ENCODE data around the gene NUP98. TPM values are rescaled to one million over a fixed set of nuclear protein-coding genes. Genes with fewer than 3 reads are reported as not detected.
A peak's percentile ranks its signal among the peaks of the same experiment; 100 is the strongest.

NUP98 gene
- total RNA-seq, 4 donors from 2014 or later, result 91.5 to 122 (median 115) TPM

DNA sequence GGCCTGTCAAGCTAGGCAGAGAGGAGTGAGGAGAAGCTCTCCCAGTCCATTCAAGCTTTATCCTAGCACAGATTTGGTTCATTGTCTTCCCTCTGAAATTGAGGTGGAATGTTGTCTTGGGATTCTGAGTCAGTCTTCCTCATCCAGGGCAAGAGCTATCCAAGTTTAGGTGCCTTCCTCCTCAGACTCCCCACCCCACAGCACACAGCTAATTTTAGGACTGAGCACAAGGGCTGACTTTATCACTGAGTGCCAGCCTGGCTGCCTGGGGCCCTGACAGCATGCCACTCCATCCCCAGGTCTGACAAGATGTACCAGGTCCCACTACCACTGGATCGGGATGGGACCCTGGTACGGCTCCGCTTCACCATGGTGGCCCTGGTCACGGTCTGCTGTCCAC lies 13.6 kb upstream of the NUP98 start:
- Histone ChIP-seq H3K4me3 (no peak overlapping the region), H3K27me3 (no peaks in the 10 kb centered on the region), H3K9me3 (no peaks in the 10 kb centered on the region), H3K4me1 (peaks cover 20% of the 10 kb centered on the region), H3K27ac (no peak overlapping the region), H3K36me3 (no peaks in the 10 kb centered on the region)
- TF ChIP-seq CTCF (IDR thresholded peaks at IDR 0.05) (no peak), POLR2AphosphoS5 (IDR thresholded peaks at IDR 0.05) (no peak), EP300 (IDR thresholded peaks at IDR 0.05) (no peak), POLR2A (IDR thresholded peaks at IDR 0.05) (no peak)
- DNase-seq (ENCODE audit: low spot score in 2 of 2), result no peak
- 75% methylated on average over 4 of the region's 4 CpGs for WGBS

- Histone ChIP-seq H3K27me3 (no peaks in the 10 kb centered on the region), H3K36me3 (no peaks in the 10 kb centered on the region), H3K4me1 (peaks cover 20% of the 10 kb centered on the region), H3K27ac (no peak overlapping the region), H3K4me3 (no peak overlapping the region), H3K9me3 (no peaks in the 10 kb centered on the region)
- WGBS, result 51% methylated on average over 3 of the region's 3 CpGs
- no peak for DNase-seq (ENCODE audit: low spot score in 2 of 2)
- no peak for TF ChIP-seq CTCF (IDR thresholded peaks at IDR 0.05)
- no peak for TF ChIP-seq POLR2A (IDR thresholded peaks at IDR 0.05)
- TF ChIP-seq POLR2AphosphoS5 (IDR thresholded peaks at IDR 0.05), result no peak
- TF ChIP-seq EP300 (IDR thresholded peaks at IDR 0.05), result no peak
These were observed 13.1 kb upstream of the NUP98 start for GRCh38 chr11:3810446-3810845.

DNA sequence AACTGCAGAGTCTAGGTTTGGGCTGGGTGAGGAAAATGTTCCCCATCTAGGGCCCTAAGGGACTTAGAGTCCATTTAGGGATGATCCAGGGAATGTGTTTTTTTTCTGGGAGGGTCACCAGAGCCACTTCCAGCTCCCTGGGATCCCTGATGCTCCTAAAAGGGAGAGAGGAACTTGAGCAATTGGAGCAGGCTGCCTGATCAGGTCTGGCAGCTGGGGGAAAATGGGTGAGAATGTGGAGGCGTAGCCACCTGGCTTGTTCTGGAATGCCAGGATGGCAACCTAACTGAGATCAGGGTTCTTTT lies 12.2 kb upstream of the NUP98 start:
- H3K4me3 ChIP-seq, result no peak overlapping the region
- no peak for DNase-seq (ENCODE audit: low spot score in 2 of 2)
- peaks cover 20% of the 10 kb centered on the region for H3K4me1 ChIP-seq
- no peaks in the 10 kb centered on the region for H3K27me3 ChIP-seq
- no peaks in the 10 kb centered on the region for H3K36me3 ChIP-seq
- TF ChIP-seq EP300 (IDR thresholded peaks at IDR 0.05), result no peak
- no peak for TF ChIP-seq POLR2AphosphoS5 (IDR thresholded peaks at IDR 0.05)
- no peak for TF ChIP-seq POLR2A (IDR thresholded peaks at IDR 0.05)
- TF ChIP-seq CTCF (IDR thresholded peaks at IDR 0.05), result no peak
- 63% methylated on average over 1 of the region's 1 CpG for WGBS
- H3K9me3 ChIP-seq, result no peaks in the 10 kb centered on the region
- no peak overlapping the region for H3K27ac ChIP-seq

DNA sequence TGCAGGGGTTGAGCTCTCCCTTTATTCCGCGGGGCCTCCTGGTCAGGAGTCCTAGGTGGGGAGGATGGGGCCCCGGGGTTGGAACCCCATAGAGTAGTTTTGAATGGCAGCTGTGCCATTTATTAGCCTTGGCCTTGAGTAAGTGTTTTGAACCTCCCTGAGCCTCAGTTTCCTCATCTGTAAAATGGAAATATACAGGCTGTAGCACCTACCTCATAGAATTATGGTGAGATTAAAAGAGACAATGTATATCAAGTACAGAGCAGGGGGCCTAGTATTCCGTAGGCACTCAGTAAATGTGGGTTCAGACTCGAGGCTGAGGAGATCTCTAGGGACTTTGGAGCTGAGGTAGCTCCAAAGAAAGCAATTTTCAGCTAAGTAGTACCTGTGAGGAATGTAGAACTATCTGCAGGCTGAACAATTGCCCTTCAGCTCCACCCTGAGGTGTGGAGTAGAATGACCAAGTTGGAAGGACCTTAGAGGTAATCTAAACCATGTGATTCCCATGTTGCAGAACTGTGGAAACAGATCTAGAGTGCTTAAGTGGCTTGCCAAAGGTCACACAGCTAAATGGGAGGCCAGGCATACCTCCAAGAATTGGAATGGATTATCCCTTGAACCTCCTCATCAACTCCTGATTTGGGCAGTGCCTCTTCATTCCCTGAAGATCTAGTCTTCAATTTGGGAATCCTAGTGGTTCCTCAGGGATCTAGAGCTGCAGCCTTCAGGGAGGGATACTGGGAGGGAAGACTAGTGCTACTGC lies 11.7 kb upstream of the NUP98 start:
- H3K9me3 ChIP-seq, result no peaks in the 10 kb centered on the region
- H3K4me1 ChIP-seq, result peaks cover 20% of the 10 kb centered on the region
- peak overlapping the region; percentile 75 for H3K27ac ChIP-seq
- H3K36me3 ChIP-seq, result no peaks in the 10 kb centered on the region
- no peak for DNase-seq (ENCODE audit: low spot score in 2 of 2)
- peak overlapping the region; percentile 86 for H3K4me3 ChIP-seq
- WGBS, result 23% methylated on average over 3 of the region's 5 CpGs
- TF ChIP-seq CTCF (IDR thresholded peaks at IDR 0.05), result no peak
- TF ChIP-seq POLR2A (IDR thresholded peaks at IDR 0.05), result no peak
- no peaks in the 10 kb centered on the region for H3K27me3 ChIP-seq

GRCh38 chr11:3807909-3808860 lies 10.8 kb upstream of the NUP98 start, which contains the start of gene PGAP2:
Gene PGAP2, plus strand, starts transcription at chr11:3808560. Its CDS starts 2,700 bp downstream, at chr11:3811260.
- Histone ChIP-seq H3K4me1 (peaks cover 20% of the 10 kb centered on the region), H3K36me3 (no peaks in the 10 kb centered on the region), H3K27ac (peak within 1 kb of the TSS; percentile 75), H3K27me3 (no peaks in the 10 kb centered on the region), H3K9me3 (no peaks in the 10 kb centered on the region), H3K4me3 (peak within 1 kb of the TSS; percentile 86)
- 6% methylated on average over 20 of the region's 55 CpGs for WGBS
- TF ChIP-seq EP300 (IDR thresholded peaks at IDR 0.05) (no peak), CTCF (IDR thresholded peaks at IDR 0.05) (peak; percentile 34 to 71)
- peak; percentile 79 to 84 for DNase-seq (ENCODE audit: low spot score in 2 of 2)
